A673 (cell line): Measurements from ENCODE around the gene TCERG1L.

ENCODE experiments used
- EZH2 ChIP-seq: fragments of 200-600 bp; sonication (generic); IDR thresholded peaks from 2 replicates; pipeline ENCODE4 v1.6.1; 2017; ENCODE audit warnings: borderline replicate concordance, low read depth, mild to moderate bottlenecking, mixed read lengths, antibody characterized with exemption, low read length; ENCODE audit not compliant: poor library complexity, severe bottlenecking
- TF ChIP-seq, protein P1 (sequence below): fragments of 300-800, 200-600 bp; sonication (generic); conservative IDR thresholded peaks from 2 replicates; pipeline ENCODE4 v1.5.1; 2017; ENCODE audit warnings: low read depth, mild to moderate bottlenecking, antibody characterized with exemption, low read length, moderate library complexity, mixed read lengths

DNA sequence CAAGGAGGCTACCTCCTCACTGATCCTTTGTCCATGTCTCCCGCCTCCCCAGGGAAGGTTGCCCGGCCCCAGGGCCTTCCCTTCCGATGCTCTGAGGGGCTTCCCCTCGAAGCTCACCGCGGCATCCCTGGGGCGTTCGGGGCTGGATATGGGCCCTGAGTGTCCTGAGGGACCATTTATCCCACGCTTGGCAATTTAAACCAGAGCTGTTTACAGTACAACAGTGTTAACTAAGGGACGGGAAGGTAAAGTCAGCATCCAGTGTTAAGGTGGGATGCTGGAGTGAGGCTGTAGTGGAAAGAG is 92.0 kb downstream of the TCERG1L start:
- TF ChIP-seq, protein P1, sequence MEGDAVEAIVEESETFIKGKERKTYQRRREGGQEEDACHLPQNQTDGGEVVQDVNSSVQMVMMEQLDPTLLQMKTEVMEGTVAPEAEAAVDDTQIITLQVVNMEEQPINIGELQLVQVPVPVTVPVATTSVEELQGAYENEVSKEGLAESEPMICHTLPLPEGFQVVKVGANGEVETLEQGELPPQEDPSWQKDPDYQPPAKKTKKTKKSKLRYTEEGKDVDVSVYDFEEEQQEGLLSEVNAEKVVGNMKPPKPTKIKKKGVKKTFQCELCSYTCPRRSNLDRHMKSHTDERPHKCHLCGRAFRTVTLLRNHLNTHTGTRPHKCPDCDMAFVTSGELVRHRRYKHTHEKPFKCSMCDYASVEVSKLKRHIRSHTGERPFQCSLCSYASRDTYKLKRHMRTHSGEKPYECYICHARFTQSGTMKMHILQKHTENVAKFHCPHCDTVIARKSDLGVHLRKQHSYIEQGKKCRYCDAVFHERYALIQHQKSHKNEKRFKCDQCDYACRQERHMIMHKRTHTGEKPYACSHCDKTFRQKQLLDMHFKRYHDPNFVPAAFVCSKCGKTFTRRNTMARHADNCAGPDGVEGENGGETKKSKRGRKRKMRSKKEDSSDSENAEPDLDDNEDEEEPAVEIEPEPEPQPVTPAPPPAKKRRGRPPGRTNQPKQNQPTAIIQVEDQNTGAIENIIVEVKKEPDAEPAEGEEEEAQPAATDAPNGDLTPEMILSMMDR: no peak
- TF ChIP-seq EZH2: no peak
